Midbrain (tissue), 1 donor: ENCODE results near the gene BCL6B.

ENCODE experiments used
- DNase-seq: peaks from one replicate; lab custom pipeline; 2025; lab: John Stamatoyannopoulos, UW

The BCL6B gene

GRCh38 chr17:7007143-7007542 lies 15.7 kb upstream of the BCL6B start:
- no peak for DNase-seq

GRCh38 chr17:7010523-7010922 lies 12.3 kb upstream of the BCL6B start:
- no peak for DNase-seq

GRCh38 chr17:7011415-7011814 lies 11.4 kb upstream of the BCL6B start:
- no peak for DNase-seq

DNA sequence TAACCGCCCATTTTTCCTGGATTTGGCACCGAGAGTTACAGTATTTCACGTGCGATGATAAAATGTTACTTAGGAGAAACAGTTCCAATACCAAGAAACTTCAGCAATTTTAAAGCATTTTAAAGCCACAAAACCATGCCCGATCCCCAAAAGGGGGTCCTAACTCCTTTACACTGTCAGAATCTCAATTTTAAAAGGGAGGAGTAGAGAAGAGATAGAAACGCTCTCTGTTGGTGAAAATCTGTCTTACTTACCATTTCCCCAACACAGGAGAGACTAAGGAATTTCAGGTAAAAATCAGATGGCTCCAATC lies 11.0 kb upstream of the BCL6B start:
- DNase-seq = peak; percentile 52

DNA sequence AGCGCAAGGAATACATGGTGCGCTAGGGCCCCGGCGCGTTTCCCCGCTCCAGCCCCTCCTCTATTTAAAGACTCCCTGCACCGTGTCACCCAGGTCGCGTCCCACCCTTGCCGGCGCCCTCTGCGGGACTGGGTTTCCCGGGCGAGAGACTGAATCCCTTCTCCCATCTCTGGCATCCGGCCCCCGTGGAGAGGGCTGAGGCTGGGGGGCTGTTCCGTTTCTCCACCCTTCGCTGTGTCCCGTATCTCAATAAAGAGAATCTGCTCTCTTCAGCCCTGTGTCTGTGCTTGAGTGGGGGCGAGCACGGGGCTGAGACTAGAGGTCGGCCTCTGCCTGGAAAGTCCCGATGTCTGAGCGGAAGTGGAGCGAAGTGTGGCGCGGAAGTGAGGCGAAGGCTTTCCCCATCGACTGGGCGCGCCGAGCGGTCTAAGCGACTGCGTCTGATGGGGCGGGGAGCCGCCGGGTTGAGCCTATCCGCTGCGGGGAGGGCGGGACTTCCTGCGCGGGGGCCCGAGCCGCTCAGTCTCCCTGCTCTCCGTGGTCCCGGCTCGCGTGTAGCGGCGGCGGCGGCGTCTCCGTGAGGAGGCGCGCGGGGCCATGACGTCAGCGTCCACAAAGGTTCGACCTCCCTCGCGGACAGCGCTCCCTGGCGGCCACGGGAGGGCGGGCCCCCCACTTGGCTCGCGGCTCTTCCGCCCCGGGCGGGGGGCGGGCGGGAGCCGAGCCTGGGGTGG lies 8.4 kb upstream of the BCL6B start:
- DNase-seq = peak; percentile 96

DNA sequence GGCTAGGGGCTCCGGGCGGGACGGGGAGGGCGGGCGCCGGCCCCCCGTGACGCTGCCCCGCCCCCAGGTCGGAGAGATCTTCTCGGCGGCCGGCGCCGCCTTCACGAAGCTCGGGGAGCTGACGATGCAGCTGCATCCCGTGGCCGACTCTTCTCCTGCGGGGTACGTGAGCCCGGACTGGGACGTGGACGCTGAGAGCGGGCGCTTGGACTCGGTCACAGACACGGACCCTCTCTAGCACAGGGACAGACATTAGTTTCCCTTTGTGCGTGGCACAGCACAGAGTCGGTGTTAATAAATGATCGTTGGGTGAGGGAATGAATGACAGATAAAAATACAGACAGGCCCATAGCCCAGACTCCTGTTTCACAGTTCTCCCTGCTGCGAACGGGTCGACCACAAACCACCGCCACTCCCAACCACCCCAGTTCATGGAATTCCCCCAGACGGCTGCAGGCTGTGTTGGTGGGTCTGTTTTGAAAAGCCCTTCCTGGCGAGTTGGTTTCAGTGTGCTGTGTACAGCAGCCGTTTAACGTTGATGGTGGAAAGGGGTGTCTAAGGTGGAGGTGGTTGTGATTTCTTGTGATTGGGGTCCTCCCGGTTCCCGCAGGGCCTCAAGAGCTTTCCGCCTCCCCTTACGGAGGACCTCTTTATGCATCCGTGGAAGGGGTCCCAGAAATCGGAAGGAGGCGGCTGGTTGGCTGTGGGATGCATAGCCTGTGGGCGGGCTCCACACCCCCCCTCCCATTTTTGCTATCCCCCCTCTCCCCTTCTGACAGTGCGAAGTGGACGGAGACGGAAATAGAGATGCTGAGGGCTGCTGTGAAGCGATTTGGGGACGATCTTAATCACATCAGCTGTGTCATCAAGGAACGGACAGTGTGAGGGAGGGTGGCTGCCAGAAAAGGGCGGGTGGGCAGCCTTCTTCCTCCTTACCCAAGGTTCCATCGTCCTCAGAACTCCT lies 7.6 kb upstream of the BCL6B start:
- DNase-seq = peak; percentile 49

GRCh38 chr17:7016418-7016817 lies 6.4 kb upstream of the BCL6B start:
- no peak for DNase-seq

- no peak for DNase-seq
These were observed 5.7 kb upstream of the BCL6B start for GRCh38 chr17:7016886-7017826.

GRCh38 chr17:7017827-7018200 lies 5.0 kb upstream of the BCL6B start:
- DNase-seq = no peak

DNA sequence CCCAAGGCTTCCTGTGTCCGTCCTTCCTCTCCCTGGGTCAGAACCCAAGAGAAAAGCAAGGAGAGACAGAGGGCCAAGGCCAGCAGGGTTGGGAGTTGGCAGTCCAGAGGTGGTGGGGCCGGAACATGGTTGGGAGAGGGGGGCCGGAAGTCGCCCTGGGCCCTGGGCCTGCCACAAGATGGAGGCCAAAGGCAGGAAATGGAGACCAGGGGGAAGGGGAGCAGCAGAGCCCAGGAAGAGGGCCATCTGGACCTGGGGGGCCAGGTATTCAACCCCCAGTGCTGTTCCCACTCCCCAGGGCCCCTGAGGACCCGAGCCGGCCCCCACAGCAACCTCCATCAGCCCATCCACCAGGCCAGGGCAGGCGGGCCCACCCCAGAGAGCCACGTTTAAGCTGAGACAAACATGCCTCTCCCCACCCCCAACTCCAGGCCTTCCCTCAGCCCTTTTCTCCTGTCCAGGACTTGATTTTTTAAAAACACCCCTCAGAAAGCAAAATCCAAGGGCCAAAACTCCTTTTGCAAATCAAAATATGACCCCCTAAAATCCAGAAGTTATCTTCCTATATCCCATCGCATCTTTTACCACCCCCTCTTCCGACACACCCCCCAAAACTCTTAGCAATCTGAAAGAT lies 4.4 kb upstream of the BCL6B start:
- DNase-seq = no peak

- DNase-seq = no peak
These were observed 3.5 kb upstream of the BCL6B start for GRCh38 chr17:7019367-7019766.

DNA sequence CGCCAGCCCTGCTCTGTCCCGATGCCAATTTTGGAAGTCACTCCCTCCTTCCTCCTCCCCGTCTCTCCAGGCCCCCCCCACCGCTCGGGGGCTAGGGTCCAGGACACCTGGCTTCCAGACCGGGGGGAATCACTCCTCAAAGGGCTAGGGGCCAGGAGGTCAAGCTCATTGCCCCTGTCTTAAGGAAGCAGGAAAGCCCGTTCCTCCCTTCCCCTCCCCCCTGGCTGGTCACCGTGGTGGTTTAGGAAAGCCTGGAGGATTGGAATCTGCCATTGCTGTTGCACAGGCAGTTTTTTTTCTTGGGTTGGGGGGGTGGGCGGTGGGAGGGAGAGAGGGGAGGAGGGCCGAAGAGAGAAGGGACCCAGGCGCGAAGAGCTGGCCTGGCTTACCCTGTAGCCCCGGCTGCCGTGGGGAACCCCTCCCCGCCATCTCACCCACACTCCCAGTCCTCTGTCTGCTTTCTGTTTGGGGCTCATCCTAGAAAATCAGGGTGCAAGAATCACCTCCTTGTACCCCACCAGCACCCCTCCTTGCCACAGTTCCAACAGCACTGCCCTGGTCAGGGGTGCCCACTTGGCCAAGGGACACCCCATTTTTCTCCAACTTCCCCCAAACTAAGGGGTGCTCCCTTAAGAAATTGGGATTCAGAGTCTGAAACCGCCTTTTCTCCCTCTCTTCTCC lies 2.9 kb upstream of the BCL6B start:
- DNase-seq = peak; percentile 38

- DNase-seq = no peak
These were observed 1.8 kb upstream of the BCL6B start for GRCh38 chr17:7020894-7021664.

GRCh38 chr17:7021993-7022778 lies 664 bp upstream of the BCL6B start:
- DNase-seq = peak; percentile 69

- peak; percentile 45 for DNase-seq
These were observed 939 bp downstream of the BCL6B start for GRCh38 chr17:7023576-7024401.

GRCh38 chr17:7024402-7024785 lies 1.5 kb downstream of the BCL6B start:
- no peak for DNase-seq

DNA sequence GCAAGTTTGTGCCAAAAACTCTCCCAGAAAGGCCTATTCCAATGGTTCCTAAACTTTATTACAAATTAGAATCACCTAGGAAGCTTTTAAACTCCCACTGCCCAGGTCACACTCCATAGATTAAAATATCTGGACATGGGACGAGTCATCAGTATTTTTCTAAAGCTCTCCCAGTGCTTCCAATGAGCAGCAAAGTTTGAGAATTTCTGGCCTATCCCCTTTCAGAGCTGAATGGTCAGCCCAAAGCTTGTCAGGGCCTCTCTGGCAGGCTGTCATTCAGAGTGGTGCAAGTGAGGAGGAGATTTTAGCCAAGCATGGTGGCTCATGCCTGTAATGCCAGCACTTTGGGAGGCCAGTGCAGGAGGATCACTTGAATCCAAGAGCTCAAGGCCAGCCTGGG lies 2.4 kb downstream of the BCL6B start:
- DNase-seq = no peak

DNA sequence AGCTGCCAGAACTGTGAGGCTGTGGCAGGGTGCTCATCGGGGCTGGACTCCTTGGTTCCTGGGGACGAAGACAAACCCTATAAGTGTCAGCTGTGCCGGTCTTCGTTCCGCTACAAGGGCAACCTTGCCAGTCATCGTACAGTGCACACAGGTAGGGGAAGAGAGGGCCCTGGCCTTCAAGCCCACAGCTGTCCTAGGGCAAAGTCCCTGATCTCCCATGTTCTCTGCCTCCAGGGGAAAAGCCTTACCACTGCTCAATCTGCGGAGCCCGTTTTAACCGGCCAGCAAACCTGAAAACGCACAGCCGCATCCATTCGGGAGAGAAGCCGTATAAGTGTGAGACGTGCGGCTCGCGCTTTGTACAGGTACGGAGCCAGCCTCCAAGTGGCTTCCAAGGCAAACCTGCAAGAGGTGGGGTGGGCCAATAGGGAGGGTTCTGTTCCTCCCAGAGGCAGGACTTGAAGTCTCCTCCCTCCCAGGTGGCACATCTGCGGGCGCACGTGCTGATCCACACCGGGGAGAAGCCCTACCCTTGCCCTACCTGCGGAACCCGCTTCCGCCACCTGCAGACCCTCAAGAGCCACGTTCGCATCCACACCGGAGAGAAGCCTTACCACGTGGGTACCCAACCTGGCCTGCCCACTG lies 3.7 kb downstream of the BCL6B start:
- no peak for DNase-seq
